ENCODE data around the gene MORN1.
"Not testable (repeated sequence)": the region's sequence is repeated elsewhere in the genome, so short reads cannot be mapped to it uniquely, and the experiment has no call there.

The MORN1 gene

GRCh38 chr1:2301607-2302291, 89.6 kb downstream of the MORN1 start:
- Histone ChIP-seq H3K4me1 (ENCODE audit: control insufficient read depth, insufficient read depth, low read length) (no peaks in the 10 kb centered on the region), H3K9me3 (ENCODE audit: control insufficient read depth, low read length) (no peaks in the 10 kb centered on the region), H3K27me3 (ENCODE audit: control insufficient read depth, insufficient read depth, low read length, poor library complexity, severe bottlenecking) (no peaks in the 10 kb centered on the region), H3K27ac (ENCODE audit: insufficient read depth, low read depth, low read length, poor library complexity, severe bottlenecking) (no peak overlapping the region), H3K36me3 (ENCODE audit: control insufficient read depth, insufficient read depth, low read length) (peaks cover 11% of the 10 kb centered on the region), H3K4me3 (ENCODE audit: insufficient read depth, low read depth, low read length) (no peak overlapping the region)
- WGBS, 2 experiments, result 95 to 97% methylated on average over 17 of the region's 17 CpGs

DNA sequence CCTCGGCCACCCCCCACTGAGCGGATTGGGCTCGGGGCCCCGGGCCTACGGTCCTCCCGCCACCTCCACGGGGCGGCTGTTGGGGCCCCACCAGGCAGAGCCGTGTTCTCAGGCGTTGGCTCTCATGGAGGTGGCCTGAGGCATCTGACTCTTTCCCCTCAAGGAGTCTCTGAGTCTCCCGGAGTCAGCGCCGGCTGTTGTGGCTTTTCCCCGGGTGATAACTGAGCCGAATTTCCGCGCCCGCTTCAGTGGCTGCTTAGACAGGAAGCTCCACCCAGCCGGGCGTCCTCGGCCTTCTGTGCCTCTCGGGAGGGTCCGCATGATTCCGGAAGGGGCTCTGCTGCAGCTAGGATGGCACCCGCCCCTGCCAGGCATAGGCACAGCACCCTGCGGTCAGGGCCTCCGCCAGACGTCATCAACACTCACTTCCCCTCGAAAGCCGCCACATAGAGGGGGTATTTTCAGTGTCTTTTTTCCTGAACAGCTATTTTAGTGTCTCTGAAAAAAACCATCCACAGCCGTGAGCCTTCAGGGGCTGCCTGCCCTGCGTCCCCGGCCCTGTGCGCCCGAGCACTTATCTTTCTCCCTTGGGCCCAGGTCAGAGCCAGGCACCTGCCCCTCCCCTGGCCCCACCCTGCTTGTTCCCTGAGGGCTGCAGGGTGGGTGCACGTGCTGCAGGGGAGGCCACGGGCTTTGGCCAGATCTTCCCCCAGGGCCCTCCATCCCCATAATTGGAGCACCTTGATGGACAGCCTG, 90.3 kb downstream of the MORN1 start:
- peaks cover 11% of the 10 kb centered on the region for H3K36me3 ChIP-seq (ENCODE audit: control insufficient read depth, insufficient read depth, low read length)
- WGBS, 2 experiments, result 94% methylated on average over 37 of the region's 37 CpGs
- no peaks in the 10 kb centered on the region for H3K9me3 ChIP-seq (ENCODE audit: control insufficient read depth, low read length)
- no peaks in the 10 kb centered on the region for H3K4me1 ChIP-seq (ENCODE audit: control insufficient read depth, insufficient read depth, low read length)
- no peaks in the 10 kb centered on the region for H3K27me3 ChIP-seq (ENCODE audit: control insufficient read depth, insufficient read depth, low read length, poor library complexity, severe bottlenecking)
- H3K4me3 ChIP-seq (ENCODE audit: insufficient read depth, low read depth, low read length), result no peak overlapping the region
- no peak overlapping the region for H3K27ac ChIP-seq (ENCODE audit: insufficient read depth, low read depth, low read length, poor library complexity, severe bottlenecking)

DNA sequence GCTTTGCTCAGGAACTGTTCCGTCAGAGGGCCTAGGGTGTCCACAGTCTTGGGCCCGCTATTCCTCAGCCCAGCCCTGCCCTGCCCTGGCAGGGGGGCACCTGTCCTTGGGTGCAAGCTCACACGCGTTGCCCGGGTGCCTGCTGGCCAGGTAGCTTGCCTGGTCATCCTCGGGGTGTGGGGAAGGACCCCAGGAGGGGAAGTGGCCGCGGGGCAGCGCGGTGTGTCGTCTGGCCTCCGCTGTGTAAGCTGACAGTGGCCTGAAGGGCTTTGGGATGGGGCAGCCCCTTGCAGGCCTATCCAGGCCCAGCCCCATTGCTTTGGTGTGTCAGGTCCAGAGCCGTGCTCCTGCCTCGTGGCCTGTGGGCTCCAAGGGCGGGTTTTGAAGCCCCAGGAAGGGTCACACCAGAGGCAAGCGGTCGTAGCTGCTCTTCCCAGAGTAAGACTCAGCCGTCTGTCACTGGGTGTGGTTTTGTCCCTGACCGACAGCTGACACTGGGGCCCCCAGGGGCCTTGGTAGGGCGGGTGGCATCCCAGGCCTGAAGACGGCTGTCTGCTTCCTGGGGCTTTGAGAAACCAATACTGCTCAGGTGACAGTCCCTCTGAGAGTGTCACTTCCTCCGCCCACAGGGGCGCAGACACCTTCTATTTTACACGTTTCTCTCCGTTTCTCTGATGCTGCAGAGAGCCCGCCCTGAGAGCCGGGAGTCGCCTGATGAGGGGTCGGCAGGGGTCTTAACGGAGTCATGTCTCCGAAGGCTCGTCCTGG, 91.2 kb downstream of the MORN1 start:
- Histone ChIP-seq H3K36me3 (ENCODE audit: control insufficient read depth, insufficient read depth, low read length) (peaks cover 11% of the 10 kb centered on the region), H3K9me3 (ENCODE audit: control insufficient read depth, low read length) (no peaks in the 10 kb centered on the region), H3K4me1 (ENCODE audit: control insufficient read depth, insufficient read depth, low read length) (no peaks in the 10 kb centered on the region), H3K27ac (ENCODE audit: insufficient read depth, low read depth, low read length, poor library complexity, severe bottlenecking) (no peak overlapping the region), H3K27me3 (ENCODE audit: control insufficient read depth, insufficient read depth, low read length, poor library complexity, severe bottlenecking) (no peaks in the 10 kb centered on the region), H3K4me3 (ENCODE audit: insufficient read depth, low read depth, low read length) (no peak overlapping the region)
- 90 to 91% methylated on average over 32 of the region's 32 CpGs for WGBS, 2 experiments

DNA sequence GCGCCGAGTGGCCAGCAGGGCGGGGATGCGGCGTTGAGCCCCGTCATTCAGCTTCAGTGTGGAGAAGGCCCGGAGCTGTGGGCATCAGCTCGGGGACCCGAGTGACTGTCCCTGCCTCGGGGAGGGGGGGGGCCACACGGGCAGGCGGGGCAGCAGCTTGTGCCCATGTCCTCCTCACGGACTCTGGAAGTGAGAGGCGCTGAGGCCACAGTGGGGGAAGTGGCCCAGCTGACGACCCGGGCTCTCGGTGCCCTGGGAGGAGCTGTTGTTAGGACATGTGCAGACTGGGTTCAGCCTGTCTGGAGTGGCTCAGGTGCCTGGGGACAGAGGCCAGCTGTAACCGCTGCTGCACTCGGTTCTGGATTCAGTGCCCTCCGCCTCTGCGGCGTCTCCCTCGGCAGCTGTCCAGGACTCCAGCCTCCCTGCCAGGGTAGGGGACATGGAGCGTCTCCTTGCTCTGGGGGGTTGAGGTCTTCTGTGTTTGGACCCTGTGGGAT, 92.2 kb downstream of the MORN1 start:
- Histone ChIP-seq H3K9me3 (ENCODE audit: control insufficient read depth, low read length) (no peaks in the 10 kb centered on the region), H3K36me3 (ENCODE audit: control insufficient read depth, insufficient read depth, low read length) (peaks cover 2% of the 10 kb centered on the region), H3K27ac (ENCODE audit: insufficient read depth, low read depth, low read length, poor library complexity, severe bottlenecking) (no peak overlapping the region), H3K4me1 (ENCODE audit: control insufficient read depth, insufficient read depth, low read length) (no peaks in the 10 kb centered on the region), H3K4me3 (ENCODE audit: insufficient read depth, low read depth, low read length) (no peak overlapping the region), H3K27me3 (ENCODE audit: control insufficient read depth, insufficient read depth, low read length, poor library complexity, severe bottlenecking) (no peaks in the 10 kb centered on the region)
- WGBS, 2 experiments, result 94 to 95% methylated on average over 24 of the region's 24 CpGs

- no peaks in the 10 kb centered on the region for H3K9me3 ChIP-seq (ENCODE audit: control insufficient read depth, low read length)
- no peaks in the 10 kb centered on the region for H3K27me3 ChIP-seq (ENCODE audit: control insufficient read depth, insufficient read depth, low read length, poor library complexity, severe bottlenecking)
- no peaks in the 10 kb centered on the region for H3K36me3 ChIP-seq (ENCODE audit: control insufficient read depth, insufficient read depth, low read length)
- H3K4me1 ChIP-seq (ENCODE audit: control insufficient read depth, insufficient read depth, low read length), result no peaks in the 10 kb centered on the region
- 95 to 96% methylated on average over 12 of the region's 12 CpGs for WGBS, 2 experiments
- no peak overlapping the region for H3K27ac ChIP-seq (ENCODE audit: insufficient read depth, low read depth, low read length, poor library complexity, severe bottlenecking)
- no peak overlapping the region for H3K4me3 ChIP-seq (ENCODE audit: insufficient read depth, low read depth, low read length)
These were observed 92.7 kb downstream of the MORN1 start for GRCh38 chr1:2298685-2299084.

GRCh38 chr1:2297246-2298011, 93.9 kb downstream of the MORN1 start:
- H3K27me3 ChIP-seq (ENCODE audit: control insufficient read depth, insufficient read depth, low read length, poor library complexity, severe bottlenecking), result no peaks in the 10 kb centered on the region
- no peak overlapping the region for H3K27ac ChIP-seq (ENCODE audit: insufficient read depth, low read depth, low read length, poor library complexity, severe bottlenecking)
- H3K9me3 ChIP-seq (ENCODE audit: control insufficient read depth, low read length), result no peaks in the 10 kb centered on the region
- H3K4me3 ChIP-seq (ENCODE audit: insufficient read depth, low read depth, low read length), result no peak overlapping the region
- no peaks in the 10 kb centered on the region for H3K36me3 ChIP-seq (ENCODE audit: control insufficient read depth, insufficient read depth, low read length)
- no peaks in the 10 kb centered on the region for H3K4me1 ChIP-seq (ENCODE audit: control insufficient read depth, insufficient read depth, low read length)
- 96 to 97% methylated on average over 35 of the region's 35 CpGs for WGBS, 2 experiments

DNA sequence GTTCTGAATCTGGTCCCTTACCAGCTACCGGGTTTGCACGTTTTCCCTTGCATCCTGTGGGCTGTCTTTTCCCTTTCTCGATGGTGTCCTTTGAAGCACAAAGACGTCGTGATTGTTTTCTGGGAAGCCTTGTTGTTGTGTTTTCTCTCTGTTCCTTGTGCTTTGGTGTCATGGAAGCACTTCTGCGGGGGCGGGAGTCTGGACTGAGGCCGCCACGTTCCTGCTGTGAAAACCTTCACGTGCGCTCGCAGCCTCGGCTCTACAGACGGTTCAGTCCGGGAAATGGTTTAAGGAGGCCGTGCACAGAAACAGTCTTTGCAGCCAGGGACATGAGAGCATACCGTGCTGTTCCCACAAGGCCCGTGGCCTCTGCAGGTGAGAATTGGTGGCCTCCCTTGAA, 94.7 kb downstream of the MORN1 start:
- Histone ChIP-seq H3K4me1 (ENCODE audit: control insufficient read depth, insufficient read depth, low read length) (no peaks in the 10 kb centered on the region), H3K27ac (ENCODE audit: insufficient read depth, low read depth, low read length, poor library complexity, severe bottlenecking) (no peak overlapping the region), H3K4me3 (ENCODE audit: insufficient read depth, low read depth, low read length) (no peak overlapping the region), H3K27me3 (ENCODE audit: control insufficient read depth, insufficient read depth, low read length, poor library complexity, severe bottlenecking) (no peaks in the 10 kb centered on the region), H3K9me3 (ENCODE audit: control insufficient read depth, low read length) (no peaks in the 10 kb centered on the region), H3K36me3 (ENCODE audit: control insufficient read depth, insufficient read depth, low read length) (no peaks in the 10 kb centered on the region)
- 93% methylated on average over 18 of the region's 18 CpGs for WGBS, 2 experiments

- H3K4me3 ChIP-seq (ENCODE audit: insufficient read depth, low read depth, low read length); H3K4me1 ChIP-seq (ENCODE audit: control insufficient read depth, insufficient read depth, low read length); H3K9me3 ChIP-seq (ENCODE audit: control insufficient read depth, low read length); H3K36me3 ChIP-seq (ENCODE audit: control insufficient read depth, insufficient read depth, low read length); H3K27me3 ChIP-seq (ENCODE audit: control insufficient read depth, insufficient read depth, low read length, poor library complexity, severe bottlenecking); H3K27ac ChIP-seq (ENCODE audit: insufficient read depth, low read depth, low read length, poor library complexity, severe bottlenecking): not testable (repeated sequence)
- WGBS, 2 experiments, result 84 to 85% methylated on average over 9 of the region's 9 CpGs
These were observed 95.1 kb downstream of the MORN1 start for GRCh38 chr1:2296211-2296610.

GRCh38 chr1:2295526-2295925, 95.8 kb downstream of the MORN1 start:
- Histone ChIP-seq H3K4me3 (ENCODE audit: insufficient read depth, low read depth, low read length) (no peak overlapping the region), H3K27me3 (ENCODE audit: control insufficient read depth, insufficient read depth, low read length, poor library complexity, severe bottlenecking) (no peaks in the 10 kb centered on the region), H3K4me1 (ENCODE audit: control insufficient read depth, insufficient read depth, low read length) (peaks cover 7% of the 10 kb centered on the region), H3K9me3 (ENCODE audit: control insufficient read depth, low read length) (no peaks in the 10 kb centered on the region), H3K36me3 (ENCODE audit: control insufficient read depth, insufficient read depth, low read length) (no peaks in the 10 kb centered on the region), H3K27ac (ENCODE audit: insufficient read depth, low read depth, low read length, poor library complexity, severe bottlenecking) (no peak overlapping the region)
- 95% methylated on average over 13 of the region's 13 CpGs for WGBS, 2 experiments
